GM23338 (cell line): ENCODE results near the gene PAQR9. TPM values are rescaled to one million over a fixed set of nuclear protein-coding genes. Genes with fewer than 3 reads are reported as not detected.
A peak's percentile ranks its signal among the peaks of the same experiment; 100 is the strongest.

Experiments
- ATAC-seq: fragments of 200-7000 bp; cut with Tn5 transposase; 3 replicates; pipeline ENCODE4 v1.9.1; 2020
- DNase-seq: peaks from one replicate; pipeline ENCODE4 v3.0.0-alpha.2; 2015; ENCODE audit warnings: low spot score
- H2AFZ ChIP-seq: fragments of 200-600 bp; sonication (generic); 2 replicates; pipeline ENCODE4 v1.8.0; 2016; ENCODE audit warnings: antibody characterized with exemption, mild to moderate bottlenecking, moderate library complexity
- H3F3A ChIP-seq: fragments of 200-600 bp; sonication (generic); replicated peaks from 2 replicates; pipeline ENCODE4 v1.8.0; 2017; ENCODE audit warnings: antibody characterized with exemption, mixed run types, low read depth
- H3K27ac ChIP-seq: fragments of 200-600 bp; sonication (generic); 2 replicates; pipeline ENCODE4 v1.6.1; 2016; ENCODE audit warnings: low read depth
- H3K27me3 ChIP-seq: fragments of 200-600 bp; sonication (generic); 2 replicates; pipeline ENCODE4 v1.8.0; 2016; ENCODE audit warnings: mild to moderate bottlenecking, mixed run types, moderate library complexity; ENCODE audit not compliant: insufficient read depth
- H3K36me3 ChIP-seq: fragments of 200-600 bp; sonication (generic); 2 replicates; pipeline ENCODE4 v1.8.0; 2016; ENCODE audit warnings: mild to moderate bottlenecking; ENCODE audit not compliant: insufficient read depth
- H3K4me1 ChIP-seq: fragments of 200-600 bp; sonication (generic); 2 replicates; pipeline ENCODE4 v1.8.0; 2016; ENCODE audit warnings: mild to moderate bottlenecking, moderate library complexity; ENCODE audit not compliant: insufficient read depth
- H3K4me2 ChIP-seq: fragments of 200-600 bp; sonication (generic); 2 replicates; pipeline ENCODE4 v1.7.1; 2017; ENCODE audit warnings: mixed run types
- H3K4me3 ChIP-seq: fragments of 200-600 bp; sonication (generic); 2 replicates; pipeline ENCODE4 v1.6.1; 2016; ENCODE audit warnings: mixed run types
- H3K79me2 ChIP-seq: fragments of 200-600 bp; sonication (generic); replicated peaks from 2 replicates; pipeline ENCODE4 v1.8.0; 2017; ENCODE audit warnings: mild to moderate bottlenecking; ENCODE audit not compliant: insufficient read depth
- H3K9me2 ChIP-seq: fragments of 200-600 bp; sonication (generic); 2 replicates; pipeline ENCODE4 v1.8.0; 2017; ENCODE audit not compliant: insufficient read depth
- H4K20me1 ChIP-seq: fragments of 200-600 bp; sonication (generic); replicated peaks from 2 replicates; pipeline ENCODE4 v1.8.0; 2017; ENCODE audit warnings: mild to moderate bottlenecking; ENCODE audit not compliant: insufficient read depth
- H3K27ac Mint-ChIP-seq: 2 replicates; pipeline ENCODE4 v1.8.0; 2020; ENCODE audit warnings: inconsistent platforms, mild to moderate bottlenecking, moderate library complexity, mixed read lengths
- H3K27me3 Mint-ChIP-seq: 3 replicates; pipeline ENCODE4 v1.8.0; 2022; ENCODE audit warnings: low read depth, mild to moderate bottlenecking, moderate library complexity, mixed read lengths, inconsistent platforms; ENCODE audit not compliant: insufficient read depth, poor library complexity
- H3K36me3 Mint-ChIP-seq: 3 replicates; pipeline ENCODE4 v1.8.0; 2021; ENCODE audit warnings: low read depth, mild to moderate bottlenecking, inconsistent platforms, moderate library complexity, mixed read lengths
- H3K4me1 Mint-ChIP-seq: 3 replicates; pipeline ENCODE4 v1.8.0; 2020; ENCODE audit warnings: mild to moderate bottlenecking, inconsistent platforms, mixed read lengths
- H3K4me3 Mint-ChIP-seq: 3 replicates; pipeline ENCODE4 v1.8.0; 2021; ENCODE audit warnings: moderate library complexity, mild to moderate bottlenecking, inconsistent platforms, mixed read lengths
- H3K9me3 Mint-ChIP-seq: 3 replicates; pipeline ENCODE4 v1.8.0; 2020; ENCODE audit warnings: moderate library complexity, mild to moderate bottlenecking, inconsistent platforms, mixed read lengths
- CREB1 ChIP-seq: fragments of 250-450 bp; sonication (Bioruptor Pico); IDR thresholded peaks from 2 replicates; pipeline ENCODE4 v1.5.0; 2020; ENCODE audit warnings: low read depth, mild to moderate bottlenecking, moderate library complexity
- CTCF ChIP-seq, 2 experiments: fragments of 200-600 bp in 1 of 2; sonication (generic) in 1 of 2; conservative IDR thresholded peaks; 2 replicates each; pipeline versions ENCODE4 v1.5.1 to v1.6.1; 2016 to 2017; ENCODE audit warnings: antibody characterized with exemption in 2 of 2, low read depth in 2 of 2, mild to moderate bottlenecking in 2 of 2, moderate library complexity in 1 of 2
- EZH2 ChIP-seq: fragments of 200-600 bp; sonication (generic); IDR thresholded peaks from one replicate; pipeline ENCODE4 v1.8.0; 2017; ENCODE audit warnings: antibody characterized with exemption, mild to moderate bottlenecking, low read depth; ENCODE audit not compliant: unreplicated experiment
- EZH2phosphoT487 ChIP-seq: fragments of 200-600 bp; sonication (generic); IDR thresholded peaks from one replicate; pipeline ENCODE4 v1.8.1; 2018; ENCODE audit warnings: antibody characterized with exemption; ENCODE audit not compliant: unreplicated experiment
- JUNB ChIP-seq: IDR thresholded peaks from one replicate; pipeline ENCODE4 v1.6.1; 2016; ENCODE audit warnings: antibody characterized with exemption; ENCODE audit not compliant: unreplicated experiment
- NANOG ChIP-seq: IDR thresholded peaks from 2 replicates; pipeline ENCODE4 v1.6.1; 2016; ENCODE audit warnings: antibody characterized with exemption, borderline replicate concordance
- POLR2AphosphoS5 ChIP-seq: IDR thresholded peaks from 2 replicates; pipeline ENCODE4 v1.6.1; 2016; ENCODE audit warnings: antibody characterized with exemption, low read depth
- REST ChIP-seq: IDR thresholded peaks from one replicate; pipeline ENCODE4 v1.6.1; 2018; ENCODE audit warnings: antibody characterized with exemption; ENCODE audit not compliant: unreplicated experiment
- STAT1 ChIP-seq: IDR thresholded peaks from one replicate; pipeline ENCODE4 v1.6.1; 2016; ENCODE audit warnings: antibody characterized with exemption; ENCODE audit not compliant: unreplicated experiment
- ZNF114 ChIP-seq: fragments of 250-450 bp; sonication (Bioruptor Pico); IDR thresholded peaks from 2 replicates; pipeline ENCODE4 v1.5.0; 2020; ENCODE audit warnings: mild to moderate bottlenecking, moderate library complexity
- ZNF331 ChIP-seq: fragments of 250-450 bp; sonication (Bioruptor Pico); IDR thresholded peaks from 2 replicates; pipeline ENCODE4 v1.5.0; 2020; ENCODE audit warnings: low read depth, mild to moderate bottlenecking, moderate library complexity
- ZNF462 ChIP-seq: fragments of 250-450 bp; sonication (Bioruptor Pico); IDR thresholded peaks from 2 replicates; pipeline ENCODE4 v1.5.0; 2020; ENCODE audit warnings: mild to moderate bottlenecking, moderate library complexity
- polyA plus RNA-seq: library from polyadenylated mRNA; unstranded; fragments of >200 nt; fragmentation: Nextera tagmentation; extraction: Ambion mirVana; gene quantifications from 2 replicates; pipeline ENCODE4 v1.2.1, GENCODE V29; 2016
- total RNA-seq: library from RNA; depleted of rRNA; stranded (reverse); fragments of >200 nt; shearing (Covaris generic); gene quantifications from 2 replicates; pipeline ENCODE4 v1.2.3, GENCODE V29; 2014
- TF ChIP-seq, protein P1 (sequence below): IDR thresholded peaks from 2 replicates; pipeline ENCODE4 v1.6.1; 2016; ENCODE audit warnings: antibody characterized with exemption

PAQR9 gene
- total and polyA plus RNA-seq, 2 experiments from 2014 or later, result 2.0 to 2.3 TPM

- no peak for DNase-seq
- H3K36me3 ChIP-seq, result no peaks in the 10 kb centered on the region
- no peaks in the 10 kb centered on the region for H3K27me3 ChIP-seq
- no peaks in the 10 kb centered on the region for H3K79me2 ChIP-seq
- Mint-ChIP-seq H3K27me3 (peaks cover 3% of the 10 kb centered on the region), H3K9me3 (no peaks in the 10 kb centered on the region), H3K4me3 (no peak overlapping the region), H3K36me3 (no peaks in the 10 kb centered on the region), H3K4me1 (0 out of 3 replicates have a peak, but pooled peaks cover 2% of the 10 kb centered on the region), H3K27ac (no peak overlapping the region)
- H4K20me1 ChIP-seq, result no peaks in the 10 kb centered on the region
- H2AFZ ChIP-seq, result peak overlapping the region; percentile 34; the same call in 1 of the 2 replicates
- H3K9me2 ChIP-seq, result no peaks in the 10 kb centered on the region
- no peak for ATAC-seq
- no peaks in the 10 kb centered on the region for H3K4me1 ChIP-seq
- H3F3A ChIP-seq, result no peaks in the 10 kb centered on the region
- H3K4me3 ChIP-seq, result no peak overlapping the region
- no peak overlapping the region for H3K27ac ChIP-seq
- H3K4me2 ChIP-seq, result no peak overlapping the region
- TF ChIP-seq EZH2 (no peak), ZNF331 (CRISPR knock-in tag) (no peak), ZNF462 (CRISPR knock-in tag) (no peak), POLR2AphosphoS5 (no peak), ZNF114 (CRISPR knock-in tag) (no peak), CREB1 (no peak), STAT1 (no peak), EZH2phosphoT487 (no peak), JUNB (no peak), CTCF (conservative IDR thresholded peaks at IDR 0.05; ENCODE audit: low read depth in 2 of 2) (no peak), REST (no peak), NANOG (no peak)
- TF ChIP-seq, protein P1, sequence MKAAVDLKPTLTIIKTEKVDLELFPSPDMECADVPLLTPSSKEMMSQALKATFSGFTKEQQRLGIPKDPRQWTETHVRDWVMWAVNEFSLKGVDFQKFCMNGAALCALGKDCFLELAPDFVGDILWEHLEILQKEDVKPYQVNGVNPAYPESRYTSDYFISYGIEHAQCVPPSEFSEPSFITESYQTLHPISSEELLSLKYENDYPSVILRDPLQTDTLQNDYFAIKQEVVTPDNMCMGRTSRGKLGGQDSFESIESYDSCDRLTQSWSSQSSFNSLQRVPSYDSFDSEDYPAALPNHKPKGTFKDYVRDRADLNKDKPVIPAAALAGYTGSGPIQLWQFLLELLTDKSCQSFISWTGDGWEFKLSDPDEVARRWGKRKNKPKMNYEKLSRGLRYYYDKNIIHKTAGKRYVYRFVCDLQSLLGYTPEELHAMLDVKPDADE, result no peak
Observed at GRCh38 chr3:142940472-142940871, 23.0 kb downstream of the PAQR9 start.
